Stimulated activated CD4-positive, alpha-beta T cell treated with anti-CD3 and anti-CD28 coated beads, Interleukin-4, amount 100 ng/mL, for 4 hours (primary cell): ENCODE results near the gene ITGA7.

Source experiments
- DNase-seq, 2 experiments: peaks; one replicate each; pipeline ENCODE4 v3.0.0-alpha.2; 2020

The ITGA7 gene

GRCh38 chr12:55636853-55637252 is 70.9 kb downstream of the ITGA7 start, which contains the start of gene OR10P1:
OR10P1 (plus strand) TSS chr12:55636892; CDS start chr12:55636892, 0 bp downstream.
- no peak for DNase-seq

GRCh38 chr12:55636116-55636655 is 71.5 kb downstream of the ITGA7 start:
- no peak for DNase-seq
